Psoas muscle (tissue), 8 donors: ENCODE measurements around the gene EEF1AKMT4. TPM values are rescaled to one million over a fixed set of nuclear protein-coding genes. Genes with fewer than 3 reads are reported as not detected.
A peak's percentile ranks its signal among the peaks of the same experiment; 100 is the strongest.
"Not testable (repeated sequence)": the region's sequence is repeated elsewhere in the genome, so short reads cannot be mapped to it uniquely, and the experiment has no call there.

Experiments
- ATAC-seq, 4 donors: fragments of 200-7000 bp; cut with Tn5 transposase; one replicate each; pipeline ENCODE4 v1.9.1; 2020; ENCODE audit warnings: moderate library complexity in 3 of 4, mild to moderate bottlenecking in 2 of 4
- DNase-seq, 2 donors: peaks; one replicate each; pipeline ENCODE4 v3.0.0-alpha.2; 2020
- H3K27ac ChIP-seq: fragments of 200-600 bp; one replicate; pipeline ENCODE4 v1.8.0; 2022
- H3K27me3 ChIP-seq, 3 donors: fragments of 200-600 bp in 1 of 3; one replicate each; pipeline versions ENCODE4 v1.6.1 to v1.8.0; 2013 to 2022; ENCODE audit warnings: low read length in 2 of 3, mild to moderate bottlenecking in 2 of 3, moderate library complexity in 1 of 3; ENCODE audit not compliant: insufficient read depth in 3 of 3
- H3K36me3 ChIP-seq, 2 donors: fragments of 200-600 bp in 1 of 2; one replicate each; pipeline versions ENCODE4 v1.6.1 to v1.8.0; 2013 to 2022; ENCODE audit warnings: low read depth in 1 of 2, mild to moderate bottlenecking in 1 of 2, moderate library complexity in 1 of 2; ENCODE audit not compliant: insufficient read depth in 1 of 2
- H3K4me1 ChIP-seq: fragments of 200-600 bp; one replicate; pipeline ENCODE4 v1.8.0; 2022
- H3K4me3 ChIP-seq: fragments of 200-600 bp; one replicate; pipeline ENCODE4 v1.8.0; 2022; ENCODE audit warnings: mild to moderate bottlenecking
- H3K9me3 ChIP-seq: fragments of 200-600 bp; one replicate; pipeline ENCODE4 v1.8.0; 2022
- CTCF ChIP-seq: fragments of 200-600 bp; IDR thresholded peaks from one replicate; pipeline ENCODE4 v1.8.0; 2022; ENCODE audit warnings: antibody characterized with exemption
- WGBS, 3 donors: extraction: QIAGEN DNeasy Blood & Tissue Kit; methylation state at CpG; one replicate each; pipeline versions ENCODE4 v1.1.6 to v1.1.7; 2013; 5-methylcytosine and 5-hydroxymethylcytosine counted together
- intact Hi-C, 2 donors: fragments of 100-400 bp; cut with DNase I; formaldehyde crosslinking; loops; one replicate each; pipeline versions ENCODE4 v1.11.0 to v1.14.2; 2022
- polyA plus RNA-seq, 3 donors: library from polyadenylated mRNA; stranded (reverse); fragments of 200-250 nt; gene quantifications; one replicate each; pipeline ENCODE4 v1.2.3, GENCODE V29; 2013
- total RNA-seq, 4 donors: library from RNA; stranded (reverse); fragmentation: NEBNext Ultra II Directional in 2 of 4; extraction: Animal tissue kit (Norgen Biotek cat#: 25700) in 2 of 4; gene quantifications; one replicate each; pipeline versions ENCODE4 v1.2.1 to v1.2.4, GENCODE V29; 2021 to 2023
- donor health status: healthy with polysubstance abuse.
- donor health status: DM: no; HTN: no; CAD: no; lungs with moderate emphysema.
- donor health status: Bipolar disorder and iron deficiency.
- donor health status: healthy.
- donor health status: DM: yes; HTN: yes; CAD: no.
- donor health status: DM: no; HTN: no; CAD: no.
- donor health status: DM: no; HTN: no; CAD: no.
- donor health status: DM: yes; HTN: yes; CAD: no.

EEF1AKMT4 gene
- total and polyA plus RNA-seq, 7 donors = 1.8 to 25.5 (median 8.2) TPM

- peak overlapping the region; percentile 58 for H3K4me3 ChIP-seq
Observed at GRCh38 chr3:184262764-184263179, 13.3 kb downstream of the EEF1AKMT4 start.

GRCh38 chr3:184267249-184267648 lies 17.8 kb downstream of the EEF1AKMT4 start:
- H3K4me3 ChIP-seq, intact Hi-C loops, ATAC-seq, H3K9me3 ChIP-seq, DNase-seq, H3K36me3 ChIP-seq, H3K4me1 ChIP-seq, H3K27ac ChIP-seq: not testable (repeated sequence)
- peaks cover 2 to 51% (median 3%) of the 10 kb centered on the region in 3 donors for H3K27me3 ChIP-seq
- 74 to 93% (median 79%) methylated on average over 1 of the region's 1 CpG for WGBS, 3 donors

More at GRCh38 chr3:184262764-184263179, 13.3 kb downstream of the EEF1AKMT4 start:
- peaks cover 2 to 76% (median 11%) of the 10 kb centered on the region in 3 donors for H3K27me3 ChIP-seq
- ATAC-seq (no peak), DNase-seq (no peak)
- no peaks in the 10 kb centered on the region for H3K36me3 ChIP-seq
- no peak overlapping the region for H3K27ac ChIP-seq
- whole genome bisulfite sequencing, 3 donors = 11 to 13% (median 12%) methylated on average over 15 of the region's 15 CpGs
- H3K9me3 ChIP-seq = no peaks in the 10 kb centered on the region
- H3K4me1 ChIP-seq = peaks cover 18% of the 10 kb centered on the region
- TF ChIP-seq CTCF = no peak
- intact Hi-C loops = no loop called here

- no peak for ATAC-seq
- no peaks in the 10 kb centered on the region for H3K9me3 ChIP-seq
- no peak for TF ChIP-seq CTCF
- H3K4me3 ChIP-seq = no peak overlapping the region
- no peaks in the 10 kb centered on the region for H3K36me3 ChIP-seq
- no peak overlapping the region for H3K27ac ChIP-seq
- WGBS, 3 donors = 43 to 51% (median 50%) methylated on average over 1 of the region's 1 CpG
- H3K27me3 ChIP-seq = peaks cover 0 to 50% (median 11%) of the 10 kb centered on the region in 3 donors
- no peak for DNase-seq
- H3K4me1 ChIP-seq = no peaks in the 10 kb centered on the region
- intact Hi-C loops = no loop called here
Observed at GRCh38 chr3:184272269-184272668, 22.8 kb downstream of the EEF1AKMT4 start.

GRCh38 chr3:184275381-184275701 lies 25.9 kb downstream of the EEF1AKMT4 start:
- no peaks in the 10 kb centered on the region for H3K36me3 ChIP-seq
- no peaks in the 10 kb centered on the region for H3K9me3 ChIP-seq
- no peaks in the 10 kb centered on the region for H3K4me1 ChIP-seq
- peaks cover 0 to 48% (median 11%) of the 10 kb centered on the region in 3 donors for H3K27me3 ChIP-seq
- intact Hi-C loops = no loop called here
- no peak overlapping the region for H3K27ac ChIP-seq
- ATAC-seq (no peak), DNase-seq (no peak)
- TF ChIP-seq CTCF = no peak
- WGBS, 3 donors = 67 to 69% (median 68%) methylated on average over 12 of the region's 12 CpGs
- no peak overlapping the region for H3K4me3 ChIP-seq

- no peak for TF ChIP-seq CTCF
- WGBS, 3 donors = 10 to 15% (median 14%) methylated on average over 41 to 64 of the region's 65 CpGs
- no peak within 1 kb of the TSS for H3K27ac ChIP-seq
- H3K4me3 ChIP-seq = peak within 1 kb of the TSS; percentile 25
- H3K9me3 ChIP-seq = no peaks in the 10 kb centered on the region
- ATAC-seq (peak in 3 of 4 donors; percentile 44 to 54 (median 50)), DNase-seq (no peak)
- H3K36me3 ChIP-seq = no peaks in the 10 kb centered on the region
- no peaks in the 10 kb centered on the region for H3K4me1 ChIP-seq
- H3K27me3 ChIP-seq = peaks cover 0 to 47% (median 11%) of the 10 kb centered on the region in 3 donors
- intact Hi-C loops = no loop called here
Observed at GRCh38 chr3:184275961-184276910, 26.8 kb downstream of the EEF1AKMT4 start, which contains the start of gene ECE2. ECE2 (plus strand) TSS chr3:184276022; CDS start chr3:184276154, 132 bp downstream.
